NCI-H1930 (cell line): Measurements from ENCODE around the gene CHPF2.

Experiments used
- DNase-seq, 2 experiments: peaks; one replicate each; lab custom pipeline; 2025; lab: John Stamatoyannopoulos, UW

CHPF2 gene

DNA sequence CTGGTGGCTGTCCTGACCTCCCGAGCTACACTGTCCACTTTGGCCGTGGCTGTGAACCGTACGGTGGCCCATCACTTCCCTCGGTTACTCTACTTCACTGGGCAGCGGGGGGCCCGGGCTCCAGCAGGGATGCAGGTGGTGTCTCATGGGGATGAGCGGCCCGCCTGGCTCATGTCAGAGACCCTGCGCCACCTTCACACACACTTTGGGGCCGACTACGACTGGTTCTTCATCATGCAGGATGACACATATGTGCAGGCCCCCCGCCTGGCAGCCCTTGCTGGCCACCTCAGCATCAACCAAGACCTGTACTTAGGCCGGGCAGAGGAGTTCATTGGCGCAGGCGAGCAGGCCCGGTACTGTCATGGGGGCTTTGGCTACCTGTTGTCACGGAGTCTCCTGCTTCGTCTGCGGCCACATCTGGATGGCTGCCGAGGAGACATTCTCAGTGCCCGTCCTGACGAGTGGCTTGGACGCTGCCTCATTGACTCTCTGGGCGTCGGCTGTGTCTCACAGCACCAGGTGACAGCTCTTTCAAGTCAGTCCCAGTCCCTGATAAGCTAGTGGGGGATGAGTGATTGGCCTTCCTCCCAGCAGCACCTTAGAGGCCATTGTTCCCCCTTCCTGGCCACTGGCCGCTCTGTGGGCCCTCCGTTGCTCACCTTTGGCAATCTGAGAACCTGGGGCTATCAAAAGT, 3.0 kb downstream of the CHPF2 start:
- DNase-seq = no peak

DNA sequence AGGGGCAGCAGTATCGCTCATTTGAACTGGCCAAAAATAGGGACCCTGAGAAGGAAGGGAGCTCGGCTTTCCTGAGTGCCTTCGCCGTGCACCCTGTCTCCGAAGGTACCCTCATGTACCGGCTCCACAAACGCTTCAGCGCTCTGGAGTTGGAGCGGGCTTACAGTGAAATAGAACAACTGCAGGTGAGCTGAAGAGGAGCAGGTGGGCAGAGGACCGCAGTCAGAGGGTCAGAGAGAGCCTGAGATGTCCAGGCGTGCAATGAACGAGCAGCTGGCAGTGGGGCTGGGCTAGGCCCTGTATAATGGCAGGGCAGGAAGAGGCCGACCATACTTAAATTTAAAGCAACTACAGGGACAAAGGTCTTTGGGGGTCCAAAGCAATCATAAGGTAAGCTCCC, 4.1 kb downstream of the CHPF2 start:
- DNase-seq = no peak

DNA sequence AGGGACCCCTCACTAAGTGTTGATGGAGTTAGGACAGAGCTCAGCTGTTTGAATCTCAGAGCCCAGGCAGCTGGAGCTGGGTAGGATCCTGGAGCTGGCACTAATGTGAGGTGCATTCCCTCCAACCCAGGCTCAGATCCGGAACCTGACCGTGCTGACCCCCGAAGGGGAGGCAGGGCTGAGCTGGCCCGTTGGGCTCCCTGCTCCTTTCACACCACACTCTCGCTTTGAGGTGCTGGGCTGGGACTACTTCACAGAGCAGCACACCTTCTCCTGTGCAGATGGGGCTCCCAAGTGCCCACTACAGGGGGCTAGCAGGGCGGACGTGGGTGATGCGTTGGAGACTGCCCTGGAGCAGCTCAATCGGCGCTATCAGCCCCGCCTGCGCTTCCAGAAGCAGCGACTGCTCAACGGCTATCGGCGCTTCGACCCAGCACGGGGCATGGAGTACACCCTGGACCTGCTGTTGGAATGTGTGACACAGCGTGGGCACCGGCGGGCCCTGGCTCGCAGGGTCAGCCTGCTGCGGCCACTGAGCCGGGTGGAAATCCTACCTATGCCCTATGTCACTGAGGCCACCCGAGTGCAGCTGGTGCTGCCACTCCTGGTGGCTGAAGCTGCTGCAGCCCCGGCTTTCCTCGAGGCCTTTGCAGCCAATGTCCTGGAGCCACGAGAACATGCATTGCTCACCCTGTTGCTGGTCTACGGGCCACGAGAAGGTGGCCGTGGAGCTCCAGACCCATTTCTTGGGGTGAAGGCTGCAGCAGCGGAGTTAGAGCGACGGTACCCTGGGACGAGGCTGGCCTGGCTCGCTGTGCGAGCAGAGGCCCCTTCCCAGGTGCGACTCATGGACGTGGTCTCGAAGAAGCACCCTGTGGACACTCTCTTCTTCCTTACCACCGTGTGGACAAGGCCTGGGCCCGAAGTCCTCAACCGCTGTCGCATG, 5.2 kb downstream of the CHPF2 start:
- no peak for DNase-seq

DNA sequence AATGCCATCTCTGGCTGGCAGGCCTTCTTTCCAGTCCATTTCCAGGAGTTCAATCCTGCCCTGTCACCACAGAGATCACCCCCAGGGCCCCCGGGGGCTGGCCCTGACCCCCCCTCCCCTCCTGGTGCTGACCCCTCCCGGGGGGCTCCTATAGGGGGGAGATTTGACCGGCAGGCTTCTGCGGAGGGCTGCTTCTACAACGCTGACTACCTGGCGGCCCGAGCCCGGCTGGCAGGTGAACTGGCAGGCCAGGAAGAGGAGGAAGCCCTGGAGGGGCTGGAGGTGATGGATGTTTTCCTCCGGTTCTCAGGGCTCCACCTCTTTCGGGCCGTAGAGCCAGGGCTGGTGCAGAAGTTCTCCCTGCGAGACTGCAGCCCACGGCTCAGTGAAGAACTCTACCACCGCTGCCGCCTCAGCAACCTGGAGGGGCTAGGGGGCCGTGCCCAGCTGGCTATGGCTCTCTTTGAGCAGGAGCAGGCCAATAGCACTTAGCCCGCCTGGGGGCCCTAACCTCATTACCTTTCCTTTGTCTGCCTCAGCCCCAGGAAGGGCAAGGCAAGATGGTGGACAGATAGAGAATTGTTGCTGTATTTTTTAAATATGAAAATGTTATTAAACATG, 6.0 kb downstream of the CHPF2 start:
- no peak for DNase-seq

DNA sequence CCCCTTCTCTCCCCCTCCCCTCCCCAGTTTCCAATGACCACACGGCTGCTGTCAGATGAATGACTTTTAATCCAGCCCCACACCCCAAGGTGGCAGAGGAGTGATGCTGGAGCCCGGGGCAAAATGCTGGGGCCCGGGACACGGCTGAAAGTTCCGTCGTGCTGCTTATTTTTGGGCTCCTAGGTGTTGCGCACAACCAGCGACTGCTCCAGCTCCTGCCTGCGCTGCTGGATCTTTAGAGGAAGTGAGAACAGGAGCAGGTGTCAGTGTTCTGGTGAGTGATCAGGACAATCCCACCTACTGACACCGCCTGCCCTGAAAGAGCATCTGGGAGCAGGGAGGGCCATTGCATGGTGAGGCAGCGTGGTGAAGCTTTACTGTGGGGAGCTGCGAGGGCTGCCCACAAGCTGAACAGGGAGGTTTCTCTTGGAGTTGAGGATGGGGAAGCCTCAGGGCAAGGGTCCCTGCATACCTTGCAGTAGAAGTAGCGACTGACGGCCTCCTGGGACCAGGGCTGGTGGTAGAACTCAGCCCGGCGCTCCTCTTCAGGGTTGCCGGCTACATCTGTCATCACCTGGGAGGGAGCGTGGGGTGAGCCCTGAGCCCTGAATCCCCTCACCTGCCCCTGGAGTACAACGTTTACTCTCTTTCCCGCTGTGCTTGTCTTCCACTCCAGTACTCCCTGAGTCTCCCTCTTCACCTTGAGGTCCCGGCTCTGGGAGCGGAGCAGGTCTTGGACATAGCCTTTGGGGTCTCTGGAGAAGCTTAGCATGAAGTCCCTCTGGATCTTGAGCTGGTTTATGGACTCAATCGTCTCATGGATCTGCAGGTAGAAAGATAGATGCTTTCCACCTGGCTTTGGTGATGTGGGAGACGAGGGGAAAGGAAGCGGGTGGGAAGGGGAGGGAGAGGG, 6.9 kb downstream of the CHPF2 start:
- DNase-seq = no peak

DNA sequence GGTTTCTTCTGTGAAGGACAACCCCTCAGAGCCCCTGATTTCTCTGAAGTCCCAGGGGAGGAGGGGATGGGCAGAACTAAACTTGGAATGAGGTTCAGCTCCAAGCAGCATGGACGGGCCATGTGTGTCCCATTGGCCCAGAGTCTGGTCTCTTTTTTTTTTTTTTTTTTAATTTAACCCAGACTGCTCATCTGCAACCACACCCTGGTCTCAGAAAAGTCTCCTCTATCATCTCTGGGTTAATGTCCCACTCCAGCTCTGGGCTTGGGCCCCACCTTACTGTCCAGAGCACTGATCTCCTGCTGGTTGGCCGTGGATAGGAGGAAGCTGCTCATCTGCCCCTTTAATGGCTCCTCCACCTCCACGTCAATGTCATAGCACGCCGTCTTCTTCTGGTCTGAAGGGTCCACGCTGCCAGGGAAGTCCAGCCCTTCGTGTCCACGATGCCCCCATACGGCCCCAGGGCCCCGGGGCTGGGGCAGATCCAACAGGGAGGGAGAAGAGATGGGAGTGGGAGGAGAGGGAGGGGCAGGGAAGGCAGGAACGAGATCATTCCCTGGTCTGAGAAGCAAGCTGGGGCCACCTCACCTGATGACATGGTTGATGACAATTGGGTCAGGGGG, 7.7 kb downstream of the CHPF2 start:
- no peak for DNase-seq

DNA sequence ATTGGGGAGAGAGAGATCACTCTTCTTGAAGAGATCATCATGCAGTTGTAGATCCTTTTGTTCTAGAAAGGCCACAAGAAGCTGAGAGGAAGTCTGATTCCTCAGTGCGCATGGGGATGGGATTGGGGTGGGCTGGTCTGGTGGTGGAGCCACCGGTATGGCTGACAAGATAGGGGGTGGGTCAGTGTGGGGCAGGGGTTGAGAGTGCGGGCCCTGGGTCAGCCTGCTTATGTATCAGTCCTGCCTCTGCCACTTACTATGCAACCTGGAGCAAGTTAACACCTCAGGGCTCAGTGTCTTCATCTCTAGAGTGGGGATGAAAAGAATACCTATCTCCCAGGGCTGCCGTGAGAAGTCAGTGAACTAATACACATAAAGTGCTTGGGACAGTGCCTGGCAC, 8.3 kb downstream of the CHPF2 start:
- no peak for DNase-seq

DNA sequence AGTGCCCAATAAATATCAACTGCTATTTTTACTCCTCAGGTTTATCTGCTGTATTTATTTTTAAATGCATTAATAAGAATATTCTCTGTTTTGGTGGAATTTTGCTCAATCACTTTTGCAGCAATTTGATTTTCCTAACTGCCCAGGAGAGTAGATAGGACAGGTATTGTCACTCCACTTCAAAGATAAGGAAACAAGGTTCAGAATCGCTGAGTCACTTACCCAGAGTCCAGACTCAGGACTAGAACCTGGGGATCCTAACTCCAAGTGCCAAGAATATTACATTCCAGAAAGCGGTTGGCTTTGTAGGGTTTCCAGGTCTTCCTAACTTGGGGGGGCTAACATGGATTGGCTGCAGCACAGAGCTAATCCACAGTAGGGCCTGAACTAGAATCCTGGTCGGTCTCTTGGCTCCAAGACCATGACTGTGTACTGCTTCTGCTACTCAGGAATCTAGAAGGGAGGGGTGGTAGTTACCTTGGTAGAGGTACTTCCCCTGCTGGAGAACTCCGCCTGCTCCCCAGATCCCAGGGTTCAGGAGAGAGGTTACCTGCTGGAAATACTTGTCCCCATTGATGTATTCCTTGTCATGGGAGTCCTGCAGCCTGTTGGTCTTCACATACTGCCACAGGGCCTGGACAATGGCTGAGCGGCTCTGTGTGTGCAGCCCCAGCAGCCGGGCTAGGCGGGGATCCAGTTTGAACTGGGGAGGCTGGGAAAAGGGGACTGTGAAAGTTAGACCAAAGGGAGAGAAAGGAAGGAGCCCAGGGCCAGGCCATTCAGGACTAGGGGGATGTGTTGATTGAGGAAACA, 8.9 kb downstream of the CHPF2 start:
- DNase-seq = no peak

DNA sequence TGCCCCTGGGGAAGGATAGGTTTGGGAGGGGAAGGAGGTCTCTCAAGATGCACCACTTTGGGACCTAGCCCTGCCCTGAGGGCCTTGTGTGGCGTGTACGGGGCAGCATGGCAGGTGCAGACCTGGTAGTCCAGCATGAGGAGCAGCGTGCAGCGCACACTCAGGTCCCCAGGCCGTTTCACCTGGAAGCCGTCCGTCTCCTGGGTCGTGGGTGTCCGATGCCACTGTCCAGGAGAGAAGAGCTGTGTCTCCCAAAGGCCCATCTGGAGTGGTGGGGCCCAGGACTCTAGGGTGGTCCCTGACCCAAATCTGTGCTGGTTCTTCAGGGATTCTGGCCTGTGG, 9.4 kb downstream of the CHPF2 start:
- DNase-seq = no peak

DNA sequence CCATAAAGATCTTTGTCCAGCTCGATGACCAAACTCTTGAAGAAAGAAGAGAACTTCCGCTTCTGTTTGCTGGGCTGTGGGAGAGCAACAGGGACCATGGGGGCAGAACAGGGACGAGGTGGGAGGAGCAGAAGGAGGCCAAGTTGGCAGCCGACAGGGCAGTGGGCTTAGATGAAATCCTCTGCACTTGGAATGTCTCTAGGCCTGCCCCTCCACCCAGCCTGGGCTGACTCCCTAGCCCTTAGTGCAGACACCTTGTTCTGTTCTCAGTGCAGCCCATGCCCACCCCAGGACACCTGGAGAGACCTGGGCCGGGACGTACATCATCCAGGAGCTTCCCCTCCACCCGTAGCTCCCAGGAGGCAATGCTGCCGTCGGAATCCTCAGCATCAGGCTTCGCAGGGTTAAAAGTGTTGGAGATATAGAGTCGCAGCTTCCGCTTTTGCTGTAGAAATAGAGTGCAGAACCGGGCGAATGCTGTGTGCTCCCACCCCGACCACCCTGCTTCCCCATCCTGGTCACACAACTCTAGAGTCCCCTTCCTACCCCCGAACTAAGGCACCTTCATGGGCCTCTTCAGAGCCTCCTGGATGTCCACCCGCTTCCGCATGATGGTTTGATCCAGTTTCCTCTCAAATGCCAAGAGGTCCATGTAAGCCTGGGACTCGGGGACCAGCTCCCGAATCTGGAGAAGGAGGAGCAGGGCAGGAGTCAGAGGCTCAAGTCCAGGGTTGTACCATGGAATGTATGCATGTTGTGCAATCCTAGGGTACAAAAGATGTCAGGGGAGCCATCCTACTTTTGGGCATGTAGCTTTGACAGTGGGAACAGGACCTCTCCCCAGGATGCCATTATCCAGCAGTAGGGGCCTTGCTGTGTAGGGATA, 10.1 kb downstream of the CHPF2 start:
- no peak for DNase-seq

DNA sequence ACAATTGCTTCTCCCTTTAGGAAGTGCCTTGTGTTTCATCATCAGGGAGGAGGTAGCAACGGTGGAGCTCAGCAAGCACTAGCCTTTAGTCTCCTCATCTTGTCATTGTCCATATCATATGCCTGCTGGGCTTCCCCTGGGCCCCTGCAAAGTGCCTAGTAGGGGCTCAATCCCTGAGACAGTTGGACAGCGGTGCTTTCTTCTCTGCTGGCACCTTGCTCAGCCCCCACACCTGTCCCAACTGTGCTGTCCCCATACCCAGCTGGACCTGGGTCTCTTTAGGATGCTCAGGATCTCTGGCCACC, 10.7 kb downstream of the CHPF2 start:
- no peak for DNase-seq

DNA sequence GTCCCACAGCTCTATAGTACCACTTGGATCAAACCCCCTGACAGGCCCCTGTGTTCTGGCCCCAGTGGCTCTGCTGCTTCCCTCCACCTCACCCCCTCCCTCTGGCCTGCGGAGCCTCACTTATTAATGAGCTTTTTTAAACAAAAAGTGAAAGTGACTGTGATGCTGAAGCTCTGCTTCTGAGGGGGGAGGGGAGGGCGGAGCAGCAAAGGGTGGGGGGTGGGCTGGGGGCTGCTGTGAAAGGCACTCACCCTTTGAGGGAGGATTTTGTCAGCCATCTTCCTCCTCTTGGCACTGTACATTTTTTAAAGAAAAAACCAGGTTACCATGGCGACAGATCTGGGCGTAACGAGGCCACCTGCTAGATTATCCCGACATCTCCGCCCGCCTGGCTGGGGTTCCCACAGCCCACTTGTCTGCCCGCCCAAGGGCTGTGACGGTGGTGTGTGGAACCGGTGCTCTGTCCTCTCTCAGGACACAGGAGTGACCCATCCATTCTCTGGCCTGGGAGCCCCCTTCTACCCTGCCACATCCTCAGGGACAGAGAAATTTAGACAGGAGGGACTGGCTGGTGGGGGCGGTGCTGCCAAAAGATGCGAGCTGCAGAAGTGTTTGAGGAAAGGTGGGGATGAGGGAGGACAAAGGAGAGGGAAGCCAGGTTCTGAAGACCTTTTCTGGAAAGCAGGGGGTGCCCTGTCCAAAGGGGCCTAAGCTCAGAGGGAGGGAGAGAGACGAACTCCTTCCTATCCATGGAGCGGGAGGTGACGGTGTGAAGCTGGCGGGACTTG, 11.3 kb downstream of the CHPF2 start:
- DNase-seq = no peak

DNA sequence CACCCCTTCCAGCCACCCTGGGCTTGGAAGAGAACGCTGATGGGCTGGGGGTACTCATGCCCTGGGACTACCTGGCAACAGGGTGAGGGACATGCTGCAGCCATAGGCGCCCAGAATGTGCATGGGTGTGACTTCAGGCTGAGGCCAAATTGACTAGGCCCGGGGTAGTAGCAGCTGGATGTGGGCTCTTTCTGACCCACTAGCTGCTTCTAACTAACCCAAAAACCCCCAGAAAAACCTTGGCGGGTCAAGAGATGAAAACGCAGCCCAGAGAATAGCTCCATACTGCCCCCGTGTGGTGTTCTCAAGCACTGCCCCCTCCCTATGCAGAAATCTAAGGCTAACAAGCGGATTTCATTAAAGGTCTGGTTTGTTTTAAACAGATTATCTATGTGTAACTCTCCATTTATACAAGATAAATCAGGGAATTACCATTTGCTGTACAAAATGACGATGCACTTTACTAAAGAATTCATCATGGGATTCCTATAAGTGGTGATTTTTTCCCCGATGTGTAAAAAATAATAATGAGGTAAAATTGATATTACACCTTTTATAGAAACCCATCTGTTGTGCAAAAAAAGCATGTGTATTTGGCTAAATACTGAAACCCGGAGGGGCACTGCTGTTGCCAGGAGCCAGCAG, 12.0 kb downstream of the CHPF2 start:
- DNase-seq = peak; percentile 24 to 48

DNA sequence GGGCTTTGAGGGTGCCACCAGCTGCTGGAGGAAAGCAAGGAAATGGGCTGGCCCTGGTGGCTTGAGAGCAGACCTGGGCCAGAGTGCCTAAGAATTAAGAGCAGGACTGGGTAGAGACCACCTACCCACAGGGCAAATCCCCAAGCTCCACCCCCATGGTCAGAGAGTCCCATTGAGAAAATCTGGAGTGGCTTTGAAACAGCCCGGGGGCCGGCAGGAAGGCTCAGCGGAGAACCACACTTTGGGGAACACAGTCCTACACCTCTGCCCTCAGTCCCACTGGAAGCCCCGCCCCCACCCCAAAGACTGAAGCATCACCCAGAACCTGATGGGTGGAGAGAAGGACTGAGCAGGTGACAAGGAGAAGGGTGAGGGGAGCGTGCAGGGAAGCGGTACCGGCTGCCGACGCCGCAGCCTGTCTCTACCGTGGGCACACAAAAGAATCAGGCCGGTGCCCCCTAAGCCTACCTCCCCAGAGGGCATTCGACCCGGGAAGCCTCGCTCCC, 12.6 kb downstream of the CHPF2 start:
- DNase-seq = peak in 1 of 2 experiments; percentile 28

DNA sequence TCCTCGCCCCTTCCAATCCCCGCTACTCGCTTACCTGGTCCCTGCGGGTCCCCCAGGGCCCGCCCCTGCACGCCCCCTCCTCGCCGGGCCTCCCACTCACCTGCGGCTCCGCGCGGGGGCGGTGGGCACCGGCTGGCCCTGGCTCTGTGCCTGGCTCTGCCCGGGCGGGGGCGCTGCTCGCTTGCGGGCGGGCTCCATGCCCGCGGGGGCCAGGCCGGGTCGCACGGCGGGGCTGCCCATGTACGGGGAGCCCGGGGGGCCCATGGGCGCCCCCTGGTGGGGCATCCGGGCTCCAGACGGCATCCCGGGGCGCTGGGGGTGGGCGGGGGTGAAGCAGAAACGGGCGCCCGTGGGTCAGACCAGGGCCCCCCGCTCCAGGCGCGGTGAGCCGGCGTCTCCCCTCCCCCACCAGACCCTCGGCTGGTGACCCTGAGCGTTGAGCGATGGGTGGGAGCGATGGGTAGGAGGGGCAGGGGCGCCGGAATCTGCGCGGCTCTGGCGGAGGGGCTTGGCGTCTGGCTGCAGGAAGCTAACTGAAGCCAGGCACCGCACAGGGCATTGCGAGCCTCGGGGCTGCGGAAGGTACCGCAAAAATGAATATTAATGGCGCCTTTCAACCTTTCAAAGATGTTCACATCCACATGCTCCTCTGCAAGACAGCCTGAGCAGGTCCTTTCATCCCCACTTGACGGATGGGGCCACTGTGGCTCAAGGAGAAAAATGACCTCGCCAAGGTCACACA, 13.2 kb downstream of the CHPF2 start:
- peak; percentile 56 to 88 for DNase-seq

DNA sequence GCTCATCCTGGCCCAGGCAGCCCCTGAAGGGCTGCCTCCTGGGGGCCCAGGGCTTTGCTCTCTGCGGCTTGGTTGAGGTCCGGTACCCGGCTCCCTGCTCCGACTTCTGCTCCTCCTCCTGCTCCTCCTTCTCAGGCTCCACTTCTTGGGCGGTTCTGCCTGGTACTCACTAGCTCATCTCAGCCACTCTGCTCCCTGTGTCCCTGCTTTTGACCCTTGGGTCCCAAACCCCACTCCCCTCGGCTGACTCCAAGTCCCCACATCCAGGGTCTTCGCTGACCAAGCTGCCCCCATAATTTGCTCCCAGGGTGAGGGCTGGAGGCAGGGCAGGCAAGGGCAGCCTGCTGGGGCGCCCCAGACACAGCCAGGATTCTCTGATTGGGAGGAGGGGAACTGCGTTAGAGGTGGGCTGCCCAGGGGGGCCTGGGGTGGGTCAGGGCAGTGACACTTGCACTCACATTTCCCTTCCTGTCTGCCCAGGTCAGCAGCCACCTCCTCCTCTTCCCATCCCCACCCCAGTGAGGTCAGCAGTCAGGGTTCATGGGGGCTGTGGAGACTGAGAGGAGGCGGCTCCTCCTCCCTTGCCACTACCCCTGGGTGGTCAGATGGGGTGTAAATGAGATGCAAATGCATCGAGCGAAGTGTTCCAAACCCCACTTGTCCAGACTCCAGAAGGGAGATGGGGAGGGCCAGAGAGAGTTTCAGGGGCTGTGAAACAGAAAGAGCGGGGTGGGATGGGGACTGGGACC, 14.0 kb downstream of the CHPF2 start:
- no peak for DNase-seq
